SK-N-SH (cell line): ENCODE measurements around the gene DTNA. TPM values are rescaled to one million over a fixed set of nuclear protein-coding genes. Genes with fewer than 3 reads are reported as not detected.

ENCODE experiments used
- CTCF ChIA-PET: fragments of 300-600, 350-600 bp; formaldehyde crosslinking; extraction: SDS; loops from one replicate; lab custom pipeline; 2021; lab: Yijun Ruan, JAX
- POLR2A ChIA-PET: fragments of 350-600 bp; sonication (Branson Sonifier 250); formaldehyde crosslinking; extraction: SDS; loops from one replicate; lab custom pipeline; 2020; ENCODE audit warnings: antibody characterized with exemption, inconsistent platforms; lab: Yijun Ruan, JAX
- DNase-seq: peaks from one replicate; pipeline ENCODE4 v3.0.0; 2012
- H2AFZ ChIP-seq: fragments of 200-600 bp; sonication (generic); 2 replicates; pipeline ENCODE4 v1.8.1; 2016; ENCODE audit warnings: antibody characterized with exemption, mild to moderate bottlenecking, low read depth
- H3F3A ChIP-seq: fragments of 200-600 bp; sonication (generic); replicated peaks from 2 replicates; pipeline ENCODE3; 2016; ENCODE audit warnings: antibody characterized with exemption, mild to moderate bottlenecking; ENCODE audit not compliant: insufficient read depth
- H3K27ac ChIP-seq, 2 experiments: fragments of 200-500 bp in 1 of 2; fragments of 200-600 bp in 1 of 2; sonication (Bioruptor generic) in 1 of 2; sonication (generic), shearing (Covaris generic) in 1 of 2; 2 replicates each; pipeline versions ENCODE4 v1.5.1 to v1.6.1; 2014 to 2016; ENCODE audit warnings: low read depth in 2 of 2, inconsistent platforms in 1 of 2, low read length in 1 of 2, mild to moderate bottlenecking in 1 of 2, mixed read lengths in 1 of 2
- H3K27me3 ChIP-seq: fragments of 200-600 bp; sonication (generic), shearing (Covaris generic); 2 replicates; pipeline ENCODE4 v1.6.1; 2016; ENCODE audit warnings: mixed run types; ENCODE audit not compliant: insufficient read depth
- H3K36me3 ChIP-seq, 2 experiments: fragments of 200-500 bp in 1 of 2; fragments of 200-600 bp in 1 of 2; sonication (Bioruptor generic) in 1 of 2; sonication (generic) in 1 of 2; replicated peaks in 1 of 2; 2 replicates each; pipeline versions ENCODE3 to v1.5.1; 2014 to 2016; ENCODE audit warnings: low read length in 1 of 2, mild to moderate bottlenecking in 1 of 2; ENCODE audit not compliant: insufficient read depth in 2 of 2, control insufficient read depth in 1 of 2
- H3K4me1 ChIP-seq, 2 experiments: fragments of 200-500 bp in 1 of 2; fragments of 200-600 bp in 1 of 2; sonication (Bioruptor generic) in 1 of 2; sonication (generic), shearing (Covaris generic) in 1 of 2; 2 replicates each; pipeline versions ENCODE4 v1.5.1 to v1.6.1; 2014 to 2016; ENCODE audit warnings: low read depth in 1 of 2, low read length in 1 of 2, mixed run types in 1 of 2; ENCODE audit not compliant: insufficient read depth in 2 of 2, control insufficient read depth in 1 of 2
- H3K4me2 ChIP-seq: fragments of 200-600 bp; sonication (generic), shearing (Covaris generic); 2 replicates; pipeline ENCODE4 v1.6.1; 2017; ENCODE audit warnings: mixed run types
- H3K4me3 ChIP-seq, 2 experiments: fragments of 200-500 bp in 1 of 2; fragments of 200-600 bp in 1 of 2; sonication (Bioruptor generic) in 1 of 2; sonication (generic), shearing (Covaris generic) in 1 of 2; 2 replicates each; pipeline versions ENCODE4 v1.5.1 to v1.8.1; 2014 to 2016; ENCODE audit warnings: low read depth in 2 of 2, inconsistent platforms in 1 of 2, low read length in 1 of 2, mild to moderate bottlenecking in 1 of 2, mixed read lengths in 1 of 2, moderate library complexity in 1 of 2
- H3K79me2 ChIP-seq: fragments of 200-600 bp; sonication (generic); 2 replicates; pipeline ENCODE4 v1.8.1; 2017; ENCODE audit warnings: mild to moderate bottlenecking; ENCODE audit not compliant: insufficient read depth
- H3K9ac ChIP-seq: fragments of 200-600 bp; sonication (generic); 2 replicates; pipeline ENCODE4 v1.6.1; 2017; ENCODE audit warnings: mixed run types
- H3K9me2 ChIP-seq: fragments of 200-600 bp; sonication (generic); 2 replicates; pipeline ENCODE4 v1.6.1; 2017; ENCODE audit warnings: mixed run types
- H3K9me3 ChIP-seq: fragments of 200-600 bp; sonication (generic); 2 replicates; pipeline ENCODE4 v1.6.1; 2017; ENCODE audit warnings: mixed run types, mild to moderate bottlenecking, moderate library complexity
- H4K20me1 ChIP-seq: fragments of 200-600 bp; sonication (generic); 2 replicates; pipeline ENCODE4 v1.6.1; 2017; ENCODE audit warnings: mild to moderate bottlenecking, mixed run types; ENCODE audit not compliant: insufficient read depth
- CTCF ChIP-seq: fragments of 200-600 bp; sonication (generic); IDR thresholded peaks from 2 replicates; pipeline ENCODE4 v1.6.1; 2017; ENCODE audit warnings: antibody characterized with exemption, mild to moderate bottlenecking, moderate library complexity
- FOXJ3 ChIP-seq: sonication (generic); formaldehyde crosslinking; IDR thresholded peaks from 2 replicates; pipeline ENCODE4 v1.5.1; 2020; ENCODE audit warnings: mild to moderate bottlenecking, missing genetic modification reagents
- JUND ChIP-seq: IDR thresholded peaks from 2 replicates; pipeline ENCODE4 v1.4.0; 2012
- MAX ChIP-seq: IDR thresholded peaks from 2 replicates; pipeline ENCODE4 v1.4.0; 2012; ENCODE audit warnings: low read depth
- RAD21 ChIP-seq: IDR thresholded peaks from 2 replicates; pipeline ENCODE4 v1.6.1; 2012; ENCODE audit warnings: mild to moderate bottlenecking, low read length
- REST ChIP-seq: IDR thresholded peaks from 2 replicates; pipeline ENCODE4 v1.6.1; 2012; ENCODE audit warnings: mild to moderate bottlenecking, low read depth, low read length, moderate library complexity
- RFX5 ChIP-seq: IDR thresholded peaks from 2 replicates; pipeline ENCODE4 v1.6.1; 2012; ENCODE audit warnings: mild to moderate bottlenecking, improper control_type of control experiment, low read length
- RXRA ChIP-seq: IDR thresholded peaks from 2 replicates; pipeline ENCODE4 v1.4.0; 2012; ENCODE audit warnings: low read depth, mild to moderate bottlenecking, borderline replicate concordance
- SIN3A ChIP-seq: IDR thresholded peaks from 2 replicates; pipeline ENCODE4 v1.6.1; 2012; ENCODE audit warnings: low read depth, mild to moderate bottlenecking, low read length, moderate library complexity, borderline replicate concordance
- SMC3 ChIP-seq: IDR thresholded peaks from 2 replicates; pipeline ENCODE4 v1.6.1; 2012; ENCODE audit warnings: low read depth, low read length, improper control_type of control experiment
- TAF1 ChIP-seq: IDR thresholded peaks from 2 replicates; pipeline ENCODE4 v1.6.1; 2012; ENCODE audit warnings: low read depth, mild to moderate bottlenecking, low read length, moderate library complexity, borderline replicate concordance
- USF2 ChIP-seq: fragments of 150-350 bp; IDR thresholded peaks from 2 replicates; pipeline ENCODE4 v1.6.1; 2017; ENCODE audit warnings: antibody characterized with exemption, low read length, low read depth, borderline replicate concordance
- YY1 ChIP-seq: IDR thresholded peaks from 2 replicates; pipeline ENCODE4 v1.4.0; 2012; ENCODE audit warnings: low read depth, mild to moderate bottlenecking
- WGBS: methylation state at CpG from one replicate; pipeline ENCODE4 v1.1.6; 2017; ENCODE audit warnings: low lambda C conversion rate; 5-methylcytosine and 5-hydroxymethylcytosine counted together
- polyA plus RNA-seq, 3 experiments: library from polyadenylated mRNA; depleted of rRNA; stranded (reverse); fragments of >200 nt; gene quantifications; 2 replicates each; pipeline ENCODE4 v1.2.3, GENCODE V29; 2012

Gene DTNA
- polyA plus RNA-seq, 1 of the 3 experiments (the other 2 are of a cell fraction), result 7.9 TPM

- Histone ChIP-seq H3K9ac (no peak overlapping the region), H2AFZ (no peak overlapping the region), H3K9me2 (no peaks in the 10 kb centered on the region), H4K20me1 (no peaks in the 10 kb centered on the region), H3K4me3 (no peak overlapping the region), H3K4me1 (no peaks in the 10 kb centered on the region), H3K79me2 (no peaks in the 10 kb centered on the region), H3K27ac (no peak overlapping the region), H3K4me2 (no peak overlapping the region), H3K9me3 (no peaks in the 10 kb centered on the region), H3K27me3 (no peaks in the 10 kb centered on the region), H3F3A (no peaks in the 10 kb centered on the region), H3K36me3 (no peaks in the 10 kb centered on the region)
- no peak for TF ChIP-seq YY1
- TF ChIP-seq CTCF, result peak; percentile 64
- peak; percentile 28 for TF ChIP-seq RAD21
- TF ChIP-seq SMC3, result 0 out of 2 replicates have a peak, but pooled peaks have one; percentile 12
- TF ChIP-seq REST, result peak; percentile 57; the same call in 1 of the 2 replicates
- TF ChIP-seq TAF1, result no peak
- no peak for TF ChIP-seq FOXJ3 (CRISPR knock-in tag)
- 79% methylated on average over 2 of the region's 2 CpGs for WGBS
- CTCF ChIA-PET, result interaction anchor here (0.6 to 0.7 kb wide), 2 partner anchors 21 to 57 kb away, joined by 3 to 4 read pairs; no protein-coding TSS in a partner anchor
- POLR2A ChIA-PET, result no interaction called here
- DNase-seq, result peak; percentile 19
Measured at GRCh38 chr18:34729264-34729663, 19.2 kb downstream of the DTNA start.

GRCh38 chr18:34729740-34730355, 19.8 kb downstream of the DTNA start:
- 87% methylated on average over 2 of the region's 2 CpGs for WGBS
- Histone ChIP-seq H3K9me3 (no peaks in the 10 kb centered on the region), H3F3A (no peaks in the 10 kb centered on the region), H3K4me2 (no peak overlapping the region), H3K4me1 (no peaks in the 10 kb centered on the region), H3K79me2 (no peaks in the 10 kb centered on the region), H3K9ac (no peak overlapping the region), H3K4me3 (no peak overlapping the region), H4K20me1 (no peaks in the 10 kb centered on the region), H3K27ac (no peak overlapping the region), H3K27me3 (no peaks in the 10 kb centered on the region), H2AFZ (no peak overlapping the region), H3K36me3 (no peaks in the 10 kb centered on the region), H3K9me2 (no peaks in the 10 kb centered on the region)
- no peak for DNase-seq
- ChIA-PET CTCF (interaction anchor here (0.6 to 0.7 kb wide), 2 partner anchors 20 to 57 kb away, joined by 3 to 4 read pairs; no protein-coding TSS in a partner anchor), POLR2A (no interaction called here)
- no peak for TF ChIP-seq RXRA
- TF ChIP-seq JUND, result no peak
- TF ChIP-seq USF2, result no peak
- no peak for TF ChIP-seq MAX
- TF ChIP-seq SMC3, result no peak
- TF ChIP-seq SIN3A, result no peak
- TF ChIP-seq TAF1, result no peak
- no peak for TF ChIP-seq RFX5
- no peak for TF ChIP-seq REST
